Dermis microvascular lymphatic vessel endothelial cell (primary cell): ENCODE results near the gene KIF26B. TPM values are rescaled to one million over a fixed set of nuclear protein-coding genes. Genes with fewer than 3 reads are reported as not detected.
"Not testable (repeated sequence)": the region's sequence is repeated elsewhere in the genome, so short reads cannot be mapped to it uniquely, and the experiment has no call there.

Source experiments
- DNase-seq, 2 donors: peaks; one replicate each; pipeline versions ENCODE4 v3.0.0 to v3.0.0-alpha.2; 2010; ENCODE audit warnings: low read depth in 2 of 2
- total RNA-seq: library from RNA; depleted of rRNA; stranded (reverse); fragments of >200 nt; gene quantifications from 2 replicates; pipeline ENCODE4 v1.2.1, GENCODE V29; 2014

Gene KIF26B
- total RNA-seq, 1 donor from 2014 or later, result 1.3 TPM

GRCh38 chr1:245382981-245383380, 228.2 kb downstream of the KIF26B start:
- no peak for DNase-seq

GRCh38 chr1:245383396-245384330, 228.9 kb downstream of the KIF26B start:
- no peak for DNase-seq

GRCh38 chr1:245386297-245386971, 231.6 kb downstream of the KIF26B start:
- DNase-seq, result no peak

- DNase-seq, result no peak
These were observed 233.9 kb downstream of the KIF26B start for GRCh38 chr1:245388687-245389086.

- no peak for DNase-seq
These were observed 235.1 kb downstream of the KIF26B start for GRCh38 chr1:245389873-245390272.

- no peak for DNase-seq
These were observed 236.2 kb downstream of the KIF26B start for GRCh38 chr1:245390975-245391374.

GRCh38 chr1:245393694-245394093, 238.9 kb downstream of the KIF26B start:
- no peak for DNase-seq

GRCh38 chr1:245395680-245396079, 240.9 kb downstream of the KIF26B start:
- no peak for DNase-seq

GRCh38 chr1:245396615-245397014, 241.8 kb downstream of the KIF26B start:
- DNase-seq, result no peak

GRCh38 chr1:245397771-245398170, 243.0 kb downstream of the KIF26B start:
- no peak for DNase-seq

- no peak for DNase-seq
These were observed 243.4 kb downstream of the KIF26B start for GRCh38 chr1:245398180-245398579.

GRCh38 chr1:245401881-245402587, 247.2 kb downstream of the KIF26B start:
- DNase-seq, result no peak

GRCh38 chr1:245402998-245403397, 248.2 kb downstream of the KIF26B start:
- not testable (repeated sequence) for DNase-seq

GRCh38 chr1:245404527-245404926, 249.7 kb downstream of the KIF26B start:
- DNase-seq, result no peak

GRCh38 chr1:245404952-245405351, 250.2 kb downstream of the KIF26B start:
- no peak for DNase-seq

GRCh38 chr1:245406426-245406825, 251.6 kb downstream of the KIF26B start:
- no peak for DNase-seq

GRCh38 chr1:245407983-245408382, 253.2 kb downstream of the KIF26B start:
- no peak for DNase-seq

GRCh38 chr1:245409341-245410195, 254.8 kb downstream of the KIF26B start:
- no peak for DNase-seq

GRCh38 chr1:245411245-245412036, 256.7 kb downstream of the KIF26B start:
- no peak for DNase-seq

GRCh38 chr1:245412306-245412705, 257.5 kb downstream of the KIF26B start:
- no peak for DNase-seq
